ENCODE results near the gene BMP2K.
A peak's percentile ranks its signal among the peaks of the same experiment; 100 is the strongest.

Gene BMP2K

GRCh38 chr4:78776079-78776728 lies at the start of gene BMP2K:
TSS of gene BMP2K (plus strand) at chr4:78776350. CDS start at chr4:78776544, 194 bp downstream.
- peak; percentile 47 to 53 for DNase-seq (ENCODE audit: low read depth in 2 of 2)

DNA sequence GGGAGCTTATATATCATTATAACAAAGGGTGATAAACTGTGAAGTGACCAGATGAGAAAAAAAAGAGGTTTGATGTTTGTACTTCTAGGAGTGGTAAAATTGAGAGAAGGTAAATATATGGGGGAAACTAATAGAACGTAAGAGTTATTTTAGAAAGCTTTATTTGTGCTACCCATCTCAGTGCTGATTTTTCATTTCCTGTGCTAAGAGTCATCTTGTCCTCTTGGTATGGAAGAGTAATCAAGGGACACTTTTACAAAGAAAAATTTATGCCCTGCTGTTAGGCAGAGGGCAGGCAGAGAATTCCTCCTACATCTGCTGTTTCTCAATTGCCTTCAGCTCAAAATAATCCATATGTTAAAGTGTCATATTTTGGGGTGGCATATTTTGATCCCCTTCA lies 49.6 kb upstream of the BMP2K start:
- no peak for DNase-seq (ENCODE audit: low read depth in 2 of 2)

GRCh38 chr4:78732332-78733104 lies 43.6 kb upstream of the BMP2K start:
- DNase-seq (ENCODE audit: low read depth in 2 of 2): no peak

DNA sequence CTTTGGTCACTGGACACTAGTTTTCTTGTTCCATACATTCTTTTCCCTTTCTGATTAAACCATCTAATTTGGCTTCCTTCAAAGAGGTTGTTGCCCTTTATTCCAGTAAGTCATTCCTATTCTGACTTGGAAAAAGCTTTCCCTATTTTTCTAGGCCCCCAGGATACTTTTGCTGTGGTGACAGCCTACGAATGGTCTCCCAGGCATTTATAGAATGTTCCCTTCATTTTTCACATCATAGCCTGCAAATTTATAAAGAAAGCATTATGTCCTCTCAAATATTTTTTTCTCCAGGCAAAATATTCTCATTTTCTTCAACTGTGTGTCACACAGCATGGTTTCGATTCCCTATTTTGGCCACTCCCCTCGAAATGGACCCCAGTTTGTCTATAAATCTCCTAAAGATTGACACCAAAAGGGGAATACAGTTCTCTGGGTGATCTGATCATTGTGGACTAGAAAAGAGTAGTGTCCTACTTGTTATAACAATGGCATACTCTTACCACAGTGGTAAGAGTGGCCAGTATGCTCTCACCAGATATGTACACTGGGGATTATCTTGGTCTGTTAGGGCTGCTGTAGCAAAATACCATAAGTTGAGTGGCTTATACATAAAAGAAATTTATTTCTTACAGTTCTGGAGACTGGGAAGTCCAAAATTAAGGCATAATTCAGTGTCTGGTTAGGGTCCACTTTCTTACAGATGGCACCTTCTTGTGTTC lies 41.5 kb upstream of the BMP2K start:
- DNase-seq (ENCODE audit: low read depth in 2 of 2): no peak

GRCh38 chr4:78735697-78736096 lies 40.5 kb upstream of the BMP2K start:
- no peak for DNase-seq (ENCODE audit: low read depth in 2 of 2)

GRCh38 chr4:78737035-78737434 lies 39.1 kb upstream of the BMP2K start:
- no peak for DNase-seq (ENCODE audit: low read depth in 2 of 2)

DNA sequence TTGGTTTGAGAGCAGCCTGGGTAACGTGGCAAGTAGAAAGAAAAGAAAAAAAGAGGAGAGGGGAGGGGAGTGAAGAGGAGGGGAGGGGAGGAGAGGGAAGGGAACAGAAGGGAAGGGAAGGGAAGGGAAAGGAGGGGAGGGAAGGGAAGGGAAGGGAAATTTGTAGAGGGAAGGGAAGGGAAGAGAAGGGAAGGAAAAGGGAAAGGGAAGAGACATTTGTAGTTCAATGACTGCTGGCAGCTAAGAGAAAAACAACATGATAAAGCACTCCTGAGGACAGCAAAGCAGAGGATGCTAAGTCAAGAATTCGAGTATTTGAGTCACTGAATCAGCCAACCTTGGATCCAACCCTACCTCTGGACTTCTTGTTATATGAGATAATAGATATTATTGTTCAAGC lies 38.2 kb upstream of the BMP2K start:
- no peak for DNase-seq (ENCODE audit: low read depth in 2 of 2)

DNA sequence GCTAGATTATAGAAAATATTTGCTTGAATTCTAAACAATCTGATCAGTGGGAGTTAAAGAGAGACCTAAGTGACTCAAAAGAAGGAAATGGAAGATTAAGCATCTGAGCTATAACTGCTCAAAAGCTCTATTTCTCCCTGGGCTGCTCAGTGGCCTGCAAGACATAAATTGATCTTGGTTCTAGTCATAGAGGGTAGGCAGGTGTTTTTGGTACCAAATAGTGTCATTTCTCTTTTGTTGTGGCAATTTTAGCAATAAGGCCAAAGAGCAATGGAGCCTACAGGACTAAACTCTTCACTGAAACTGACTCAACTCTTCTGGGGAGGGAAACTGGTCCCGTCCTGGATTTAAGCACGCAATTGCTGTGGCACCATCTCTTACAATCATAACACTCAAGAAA lies 33.9 kb upstream of the BMP2K start:
- DNase-seq (ENCODE audit: low read depth in 2 of 2): no peak

DNA sequence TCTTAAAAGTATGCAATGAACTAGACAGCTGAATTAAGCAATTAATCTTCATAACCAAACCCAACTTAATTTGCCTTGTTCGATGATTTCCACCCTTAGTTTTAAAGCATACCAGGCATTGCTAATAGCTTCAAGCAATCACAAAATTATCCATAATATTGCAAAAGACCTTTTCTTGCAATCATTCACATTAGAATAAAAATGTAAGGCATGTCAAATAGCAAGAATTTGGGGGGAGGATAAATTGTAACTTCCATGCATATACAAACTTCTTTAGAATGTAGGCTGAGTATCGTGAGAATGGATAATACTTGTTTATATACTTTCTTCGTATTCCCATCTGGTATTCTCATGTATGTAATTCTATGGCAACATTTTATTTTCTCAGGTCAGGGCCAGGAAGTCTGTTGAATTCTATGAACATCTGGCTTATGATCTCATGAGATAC lies 28.7 kb upstream of the BMP2K start:
- DNase-seq (ENCODE audit: low read depth in 2 of 2): peak; percentile 83 to 89

GRCh38 chr4:78748381-78748780 lies 27.8 kb upstream of the BMP2K start:
- no peak for DNase-seq (ENCODE audit: low read depth in 2 of 2)

DNA sequence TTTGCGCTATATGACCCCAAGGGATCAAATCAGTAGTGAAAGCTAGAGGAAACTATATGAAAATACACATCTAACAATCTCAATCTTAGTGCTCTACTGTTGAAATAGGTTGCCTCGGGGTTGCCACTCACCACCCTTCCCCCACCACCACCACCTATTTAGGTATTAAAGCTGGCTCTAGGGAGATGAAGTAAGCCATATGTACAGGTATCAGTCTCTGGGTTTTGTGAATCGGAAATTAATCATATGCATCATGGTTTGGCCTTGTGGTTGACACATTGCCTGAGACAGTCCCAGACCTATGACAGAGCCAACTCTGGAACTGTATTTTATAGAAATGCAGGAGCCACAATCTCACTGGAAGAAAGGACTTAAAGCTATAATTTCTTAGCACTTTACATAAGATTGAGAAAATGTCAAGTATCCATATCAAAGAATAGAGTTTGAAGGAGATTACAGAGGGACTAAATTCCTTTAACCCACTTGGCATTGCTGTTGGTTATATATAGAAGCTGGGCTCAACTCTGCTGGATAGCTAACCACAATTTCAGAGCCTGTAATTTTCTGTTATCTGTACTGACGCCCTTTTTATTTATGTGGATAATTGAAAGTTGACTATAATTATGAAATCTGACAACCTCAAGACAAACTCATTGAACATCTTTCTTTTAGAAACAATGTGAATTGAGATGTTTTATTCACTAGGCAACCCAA lies 26.7 kb upstream of the BMP2K start:
- DNase-seq (ENCODE audit: low read depth in 2 of 2): no peak

GRCh38 chr4:78749972-78750727 lies 26.0 kb upstream of the BMP2K start:
- no peak for DNase-seq (ENCODE audit: low read depth in 2 of 2)

DNA sequence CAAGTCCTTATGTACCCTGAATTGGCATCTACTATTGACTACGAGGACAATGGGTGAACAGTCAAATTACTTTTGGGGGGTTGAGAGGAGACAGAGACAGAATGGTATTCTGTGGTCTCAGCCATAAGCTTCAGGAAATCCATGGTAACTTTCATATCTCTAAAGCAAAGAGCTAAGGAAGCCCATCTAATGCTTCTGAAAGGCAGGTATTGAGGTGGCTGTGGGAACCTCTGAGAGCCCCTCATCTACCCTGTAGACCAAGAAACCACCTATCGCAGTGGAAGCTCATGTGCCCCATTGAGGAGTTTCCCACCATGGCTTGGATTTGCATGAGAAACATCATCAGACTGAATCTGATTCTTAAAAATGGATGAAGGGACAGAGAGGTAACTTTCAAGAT lies 23.1 kb upstream of the BMP2K start:
- no peak for DNase-seq (ENCODE audit: low read depth in 2 of 2)

DNA sequence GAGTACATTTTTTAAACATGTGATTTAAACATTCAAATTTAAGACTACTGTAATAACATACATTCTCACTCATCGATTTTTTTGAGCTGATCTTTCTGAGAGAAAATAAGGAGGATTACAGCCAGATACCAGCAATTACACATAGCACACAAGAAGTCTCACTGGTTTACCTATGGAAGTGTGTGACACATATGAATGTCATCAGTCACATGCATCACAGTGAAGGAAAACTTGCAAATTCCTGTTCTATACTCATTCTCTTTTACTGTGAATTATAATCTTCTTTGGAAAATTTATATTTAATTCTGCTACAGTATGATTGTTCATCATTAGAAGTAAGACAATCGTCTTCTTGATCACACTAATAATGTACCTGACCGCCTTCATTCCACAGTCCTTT lies 21.3 kb upstream of the BMP2K start:
- no peak for DNase-seq (ENCODE audit: low read depth in 2 of 2)

- DNase-seq (ENCODE audit: low read depth in 2 of 2): peak in 1 of 2 experiments; percentile 56
These were observed 20.0 kb upstream of the BMP2K start for GRCh38 chr4:78756137-78756536.

- peak in 1 of 2 experiments; percentile 39 for DNase-seq (ENCODE audit: low read depth in 2 of 2)
These were observed 19.4 kb upstream of the BMP2K start for GRCh38 chr4:78756776-78757175.

DNA sequence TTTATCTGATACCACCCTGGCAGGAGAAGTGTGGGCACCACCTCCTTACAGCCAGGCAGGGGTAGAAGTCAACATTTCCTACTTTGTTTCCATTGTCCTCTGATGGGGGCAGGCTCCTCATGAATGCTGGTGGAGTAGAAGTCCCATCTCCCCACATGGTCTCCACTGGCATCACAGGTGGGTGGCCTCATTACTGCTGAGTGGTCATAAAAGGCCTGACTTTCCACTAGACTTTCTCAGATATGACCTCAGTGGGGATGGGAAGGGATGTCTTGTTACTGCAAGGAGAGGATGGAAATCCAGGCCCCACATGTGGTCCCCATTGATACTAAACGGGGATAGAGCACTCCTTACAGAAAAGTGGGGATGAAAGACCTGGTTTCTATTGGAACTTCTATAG lies 18.6 kb upstream of the BMP2K start:
- no peak for DNase-seq (ENCODE audit: low read depth in 2 of 2)

GRCh38 chr4:78758085-78758484 lies 18.1 kb upstream of the BMP2K start:
- DNase-seq (ENCODE audit: low read depth in 2 of 2): no peak

- no peak for DNase-seq (ENCODE audit: low read depth in 2 of 2)
These were observed 13.6 kb upstream of the BMP2K start for GRCh38 chr4:78762529-78762928.

GRCh38 chr4:78763251-78763650 lies 12.9 kb upstream of the BMP2K start:
- DNase-seq (ENCODE audit: low read depth in 2 of 2): no peak

DNA sequence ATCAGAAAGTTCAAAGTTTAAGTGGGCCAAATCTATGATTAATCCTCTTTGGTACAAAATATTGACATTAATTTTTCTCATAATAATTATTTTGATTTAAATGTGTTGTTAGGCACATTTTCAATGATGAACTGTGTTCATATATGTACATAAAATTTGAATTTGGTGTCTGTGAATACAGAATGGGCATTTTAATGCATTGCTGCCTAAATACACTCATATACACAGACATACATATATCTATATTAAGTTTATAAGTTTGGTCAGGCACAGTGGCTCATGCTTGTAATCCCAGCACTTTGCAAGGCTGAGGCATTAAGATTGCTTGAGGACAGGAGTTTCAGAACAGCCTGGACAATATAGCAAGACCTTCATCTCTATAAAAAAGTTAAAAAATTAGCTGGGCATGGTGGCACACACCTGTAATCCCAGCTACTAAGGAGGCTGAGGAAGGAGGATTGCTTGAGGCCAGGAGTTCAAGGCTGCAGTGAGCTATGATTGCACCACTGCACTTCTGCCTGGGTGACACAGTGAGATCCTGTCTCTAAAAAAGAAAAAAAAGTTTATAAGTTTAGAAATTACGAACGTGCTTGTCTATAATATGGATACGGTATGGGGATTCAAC lies 12.3 kb upstream of the BMP2K start:
- no peak for DNase-seq (ENCODE audit: low read depth in 2 of 2)
